GM18519 (cell line): ENCODE measurements around the gene LGR4.
A peak's percentile ranks its signal among the peaks of the same experiment; 100 is the strongest.
"Not testable (repeated sequence)": the region's sequence is repeated elsewhere in the genome, so short reads cannot be mapped to it uniquely, and the experiment has no call there.

Source experiments
- ATAC-seq: cut with Tn5 transposase; IDR thresholded peaks from one replicate; pipeline ENCODE4 v1.9.1; 2021; ENCODE audit warnings: mild to moderate bottlenecking, moderate library complexity; ENCODE audit not compliant: unreplicated experiment, low FRiP score

Gene LGR4, protein sequence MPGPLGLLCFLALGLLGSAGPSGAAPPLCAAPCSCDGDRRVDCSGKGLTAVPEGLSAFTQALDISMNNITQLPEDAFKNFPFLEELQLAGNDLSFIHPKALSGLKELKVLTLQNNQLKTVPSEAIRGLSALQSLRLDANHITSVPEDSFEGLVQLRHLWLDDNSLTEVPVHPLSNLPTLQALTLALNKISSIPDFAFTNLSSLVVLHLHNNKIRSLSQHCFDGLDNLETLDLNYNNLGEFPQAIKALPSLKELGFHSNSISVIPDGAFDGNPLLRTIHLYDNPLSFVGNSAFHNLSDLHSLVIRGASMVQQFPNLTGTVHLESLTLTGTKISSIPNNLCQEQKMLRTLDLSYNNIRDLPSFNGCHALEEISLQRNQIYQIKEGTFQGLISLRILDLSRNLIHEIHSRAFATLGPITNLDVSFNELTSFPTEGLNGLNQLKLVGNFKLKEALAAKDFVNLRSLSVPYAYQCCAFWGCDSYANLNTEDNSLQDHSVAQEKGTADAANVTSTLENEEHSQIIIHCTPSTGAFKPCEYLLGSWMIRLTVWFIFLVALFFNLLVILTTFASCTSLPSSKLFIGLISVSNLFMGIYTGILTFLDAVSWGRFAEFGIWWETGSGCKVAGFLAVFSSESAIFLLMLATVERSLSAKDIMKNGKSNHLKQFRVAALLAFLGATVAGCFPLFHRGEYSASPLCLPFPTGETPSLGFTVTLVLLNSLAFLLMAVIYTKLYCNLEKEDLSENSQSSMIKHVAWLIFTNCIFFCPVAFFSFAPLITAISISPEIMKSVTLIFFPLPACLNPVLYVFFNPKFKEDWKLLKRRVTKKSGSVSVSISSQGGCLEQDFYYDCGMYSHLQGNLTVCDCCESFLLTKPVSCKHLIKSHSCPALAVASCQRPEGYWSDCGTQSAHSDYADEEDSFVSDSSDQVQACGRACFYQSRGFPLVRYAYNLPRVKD

DNA sequence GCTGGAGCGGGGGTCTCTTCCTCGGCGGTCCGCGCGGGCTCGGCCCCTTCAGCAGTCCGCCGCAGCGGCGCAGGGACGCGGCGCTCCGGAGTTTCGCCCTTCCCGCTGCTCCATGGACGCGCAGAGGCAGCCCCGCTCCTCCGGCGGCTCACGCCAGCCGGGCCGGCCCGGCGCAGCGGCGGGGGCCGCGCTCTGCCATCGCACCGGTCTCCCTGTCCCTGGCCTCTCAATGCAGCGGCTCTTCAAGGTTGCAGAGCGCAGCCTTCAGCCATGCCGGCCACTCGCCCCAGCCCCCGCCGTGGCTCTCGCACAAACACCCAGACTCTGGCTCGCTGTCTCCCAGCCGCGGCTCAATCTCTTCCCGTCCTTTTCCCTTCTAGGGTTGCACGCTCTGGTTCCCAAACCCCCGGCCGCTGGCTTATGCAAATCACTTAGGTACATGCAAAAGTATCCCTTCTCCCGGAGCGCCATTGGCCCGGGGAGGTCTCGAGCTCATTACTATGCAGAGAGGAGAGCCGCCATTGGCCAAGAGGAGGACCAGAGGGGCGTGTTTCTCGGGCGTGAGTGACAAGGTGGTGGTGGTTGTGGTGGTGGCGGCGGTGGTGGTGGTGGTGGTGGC lies at the start of gene LGR4:
Gene LGR4 (minus strand): TSS at position 393 of the 619 bp plus-strand sequence. CDS start 488 bp downstream, outside the sequence.
- peak; percentile 65 for ATAC-seq

- ATAC-seq = no peak
Observed at GRCh38 chr11:27520226-27520625, 47.6 kb upstream of the LGR4 start.

- ATAC-seq = no peak
Observed at GRCh38 chr11:27518518-27518917, 45.9 kb upstream of the LGR4 start.

GRCh38 chr11:27517490-27517889 lies 44.9 kb upstream of the LGR4 start:
- not testable (repeated sequence) for ATAC-seq

- no peak for ATAC-seq
Observed at GRCh38 chr11:27514558-27514957, 42.0 kb upstream of the LGR4 start.

GRCh38 chr11:27514076-27514475 lies 41.5 kb upstream of the LGR4 start:
- ATAC-seq = no peak

DNA sequence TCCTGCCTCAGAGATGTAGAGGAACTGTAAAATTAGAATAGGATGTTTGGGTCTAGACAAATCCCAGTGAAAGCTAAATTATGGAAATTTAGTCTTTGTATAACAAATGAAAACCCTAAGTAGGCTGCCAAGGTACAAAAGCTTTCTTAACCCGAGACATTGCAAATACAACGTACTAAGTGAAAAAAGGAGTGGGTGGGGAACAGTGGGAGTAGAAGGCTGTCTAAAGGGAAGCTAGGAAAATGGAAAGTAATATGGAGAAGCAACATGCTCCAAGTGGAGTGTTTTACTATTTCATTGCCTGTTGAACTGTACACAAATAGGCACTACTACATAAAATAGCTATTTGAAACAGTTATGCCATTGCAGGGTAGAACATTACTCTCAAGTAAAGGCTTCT lies 40.8 kb upstream of the LGR4 start:
- ATAC-seq = no peak

- no peak for ATAC-seq
Observed at GRCh38 chr11:27512238-27512637, 39.6 kb upstream of the LGR4 start.

GRCh38 chr11:27509908-27510307 lies 37.3 kb upstream of the LGR4 start:
- no peak for ATAC-seq

- ATAC-seq = no peak
Observed at GRCh38 chr11:27507557-27508322, 35.1 kb upstream of the LGR4 start.

DNA sequence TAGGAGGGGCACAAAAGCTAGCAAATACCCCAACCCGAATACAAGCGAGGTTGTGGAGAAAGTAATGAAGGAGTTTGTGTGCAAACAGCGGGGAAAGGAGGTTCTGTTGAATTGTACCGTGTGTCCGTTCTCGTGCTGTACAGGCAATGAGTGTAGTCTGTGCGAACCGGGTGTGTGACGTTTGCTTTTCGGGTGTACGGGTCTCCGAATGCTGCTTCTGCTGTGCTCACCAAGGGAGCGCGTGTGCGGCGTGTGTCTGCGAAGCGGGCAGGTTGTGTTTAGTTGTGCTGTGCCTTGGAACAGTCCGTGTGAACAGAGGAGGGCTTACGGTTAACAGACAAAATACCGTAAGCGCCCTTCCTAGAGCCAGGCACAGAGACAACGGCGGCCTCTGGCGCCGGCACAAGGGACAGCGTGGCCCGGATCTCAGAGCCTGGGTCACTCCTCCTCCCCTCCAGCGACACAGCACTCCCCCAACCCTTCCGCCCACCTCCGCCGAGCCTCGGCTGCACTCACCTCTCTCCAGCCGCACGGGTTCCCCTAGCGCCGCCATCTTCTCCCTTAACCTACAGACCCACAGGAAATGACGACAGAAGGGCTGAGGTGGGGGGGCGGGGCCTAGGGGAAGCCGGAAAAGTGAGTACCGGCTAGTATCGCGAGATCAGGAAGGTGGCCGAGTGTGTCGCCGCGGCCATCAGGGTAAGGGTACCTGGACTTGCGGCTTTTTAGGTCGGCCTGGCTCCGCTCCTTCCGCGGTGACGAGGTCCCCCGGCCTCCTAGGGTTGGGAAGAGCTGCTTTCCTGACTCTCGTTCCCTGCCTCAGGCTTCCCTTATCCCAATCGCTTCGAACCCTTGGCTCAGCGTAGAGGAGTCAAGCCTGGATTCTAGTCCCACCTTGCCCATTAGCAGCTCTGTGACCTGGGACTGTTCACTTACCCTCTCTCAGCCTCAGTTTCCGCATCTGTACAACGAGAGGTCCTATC lies 33.9 kb upstream of the LGR4 start, which contains the start of gene LIN7C:
Gene LIN7C (minus strand): TSS at position 570 of the 983 bp plus-strand sequence. CDS start 17 bp downstream, at position 553.
- peak; percentile 85 for ATAC-seq

GRCh38 chr11:27505781-27506180 lies 33.2 kb upstream of the LGR4 start:
- ATAC-seq = peak; percentile 2

DNA sequence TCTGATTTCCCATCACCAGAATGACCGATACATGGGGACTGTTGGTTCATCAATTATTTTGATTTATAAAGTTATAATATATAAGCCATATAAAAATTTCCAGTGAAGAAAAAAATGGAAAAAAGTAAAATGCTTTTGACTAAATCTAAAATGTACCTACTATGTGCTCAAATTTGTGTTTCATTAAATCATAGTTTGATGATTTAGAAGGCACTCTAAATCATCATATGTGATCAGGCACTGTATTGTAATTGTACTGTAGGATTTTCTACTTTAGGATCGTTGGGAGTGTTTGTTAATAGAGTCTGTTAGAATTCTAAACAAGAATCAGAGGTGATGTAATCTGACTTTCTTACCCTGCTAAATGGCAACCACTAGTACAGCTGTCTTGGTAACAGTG lies 31.6 kb upstream of the LGR4 start:
- no peak for ATAC-seq

- no peak for ATAC-seq
Observed at GRCh38 chr11:27501100-27501499, 28.5 kb upstream of the LGR4 start.

GRCh38 chr11:27497911-27498310 lies 25.3 kb upstream of the LGR4 start:
- no peak for ATAC-seq

DNA sequence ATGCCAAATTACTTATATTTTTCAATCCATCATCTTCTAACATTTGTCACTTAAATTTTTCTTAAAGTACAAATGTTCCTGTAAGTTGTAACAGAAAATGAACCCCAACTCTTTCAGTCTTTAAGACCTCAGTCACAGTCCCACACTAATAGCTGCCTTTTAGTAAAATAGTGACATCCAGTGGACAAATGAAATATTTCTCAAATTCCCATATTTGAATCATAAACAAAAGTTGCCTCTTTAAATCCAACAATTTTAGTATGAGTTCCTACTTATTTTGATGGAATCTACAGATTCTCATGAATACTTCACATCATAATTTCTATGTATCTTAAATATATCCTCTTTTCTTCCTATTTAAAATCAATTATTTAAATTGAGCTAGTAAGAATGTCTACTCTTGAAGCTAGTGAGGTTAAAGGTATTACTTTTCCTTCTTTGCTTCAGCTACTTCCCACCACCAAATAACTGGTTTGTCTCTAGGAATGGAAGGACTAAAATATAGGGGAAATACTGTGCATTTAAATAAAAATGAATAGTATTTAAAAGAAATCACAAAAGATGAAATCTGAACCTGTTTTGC lies 24.8 kb upstream of the LGR4 start:
- peak; percentile 70 for ATAC-seq

DNA sequence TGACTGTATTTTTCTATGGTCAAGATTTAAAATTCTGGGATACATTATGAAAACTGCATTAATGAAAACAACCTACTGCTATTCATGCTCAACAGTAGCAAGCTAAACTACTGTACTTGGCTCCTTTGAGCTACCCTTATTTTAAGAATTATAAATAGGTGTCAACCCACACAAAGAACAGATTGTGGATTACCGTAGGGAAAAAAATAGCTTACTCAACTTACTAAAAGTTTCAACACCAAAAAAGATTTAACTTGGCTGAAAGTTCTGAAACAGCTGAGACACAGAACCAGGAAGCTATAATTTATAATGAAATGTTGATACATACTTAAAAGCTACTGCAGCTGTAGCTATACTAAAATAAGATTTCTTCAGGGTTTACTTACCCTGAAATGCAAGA lies 23.9 kb upstream of the LGR4 start:
- no peak for ATAC-seq

DNA sequence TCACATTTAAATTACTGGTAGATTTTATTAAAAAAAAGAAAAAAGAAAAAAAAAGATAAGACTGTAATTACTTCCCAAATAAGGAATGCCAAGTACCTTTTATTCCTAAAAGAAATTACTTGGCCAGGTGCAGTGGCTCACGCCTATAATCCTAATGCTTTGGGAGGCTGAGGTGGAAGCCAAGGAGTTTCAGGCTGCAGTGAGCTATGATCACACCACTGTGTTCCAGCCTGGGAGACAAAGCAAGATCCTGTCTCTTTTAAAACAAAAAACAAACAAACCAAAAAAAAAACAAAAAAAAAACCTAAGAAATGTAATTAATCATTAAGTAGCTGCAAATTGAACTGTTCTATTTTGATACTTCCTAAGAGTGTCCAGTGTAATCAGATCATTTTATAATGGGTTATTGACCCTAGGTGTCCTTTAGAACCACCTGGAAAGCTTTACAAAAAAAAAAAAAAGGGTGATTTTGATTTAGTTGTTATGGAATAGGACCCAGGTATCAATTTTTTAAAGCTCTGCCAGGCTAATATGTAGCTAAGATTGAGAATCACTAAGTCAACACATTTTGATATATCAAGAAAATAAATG lies 23.2 kb upstream of the LGR4 start:
- ATAC-seq = no peak
